Keratinocyte (primary cell): Measurements from ENCODE around the gene OXSR1. TPM values are rescaled to one million over a fixed set of nuclear protein-coding genes. Genes with fewer than 3 reads are reported as not detected.

Experiments used
- DNase-seq: peaks from one replicate; pipeline ENCODE4 v3.0.0-alpha.2; 2011; ENCODE audit warnings: low read depth, missing footprints, low spot score
- FAIRE-seq: peaks from 2 replicates; lab custom pipeline; 2011; peaks lifted over from hg19 to GRCh38; lab: Jason Lieb, UNC
- H2AFZ ChIP-seq: 2 replicates; pipeline ENCODE4 v1.6.0; 2012; ENCODE audit warnings: low read length, control low read depth, inconsistent platforms; ENCODE audit not compliant: control insufficient read depth
- H3K27ac ChIP-seq: 2 replicates; pipeline ENCODE4 v1.5.1; 2011; ENCODE audit warnings: low read length; ENCODE audit not compliant: control insufficient read depth, insufficient read depth
- H3K27me3 ChIP-seq: 3 replicates; pipeline ENCODE4 v1.6.0; 2011; ENCODE audit warnings: low read length; ENCODE audit not compliant: control insufficient read depth, insufficient read depth; ENCODE audit errors: extremely low read depth
- H3K36me3 ChIP-seq, 2 experiments: 2 replicates in 1 of 2; 3 replicates in 1 of 2; pipeline ENCODE4 v1.5.1; 2011; ENCODE audit warnings: low read length in 2 of 2, mild to moderate bottlenecking in 1 of 2; ENCODE audit not compliant: control insufficient read depth in 2 of 2, insufficient read depth in 2 of 2; ENCODE audit errors: extremely low read depth in 1 of 2
- H3K4me1 ChIP-seq: 3 replicates; pipeline ENCODE4 v1.5.1; 2011; ENCODE audit warnings: low read length; ENCODE audit not compliant: control insufficient read depth, insufficient read depth; ENCODE audit errors: extremely low read depth
- H3K4me2 ChIP-seq: 3 replicates; pipeline ENCODE4 v1.6.0; 2011; ENCODE audit warnings: low read depth, low read length; ENCODE audit not compliant: control insufficient read depth, insufficient read depth; ENCODE audit errors: extremely low read depth
- H3K4me3 ChIP-seq, 3 experiments: fragments of 200-600 bp in 1 of 3; sonication (generic) in 1 of 3; 2 replicates in 2 of 3; 3 replicates in 1 of 3; pipeline ENCODE4 v1.5.1; 2011 to 2016; ENCODE audit warnings: low read length in 3 of 3, mild to moderate bottlenecking in 3 of 3, control low read depth in 2 of 3, inconsistent platforms in 1 of 3, low read depth in 1 of 3, mixed read lengths in 1 of 3, mixed run types in 1 of 3, moderate library complexity in 1 of 3; ENCODE audit not compliant: control insufficient read depth in 2 of 3, insufficient read depth in 2 of 3; ENCODE audit errors: extremely low read depth in 1 of 3
- H3K79me2 ChIP-seq: 2 replicates; pipeline ENCODE4 v1.6.0; 2012; ENCODE audit warnings: low read length; ENCODE audit not compliant: control insufficient read depth, insufficient read depth
- H3K9ac ChIP-seq: 3 replicates; pipeline ENCODE4 v1.6.0; 2011; ENCODE audit warnings: low read length; ENCODE audit not compliant: control insufficient read depth, insufficient read depth; ENCODE audit errors: extremely low read depth
- H3K9me1 ChIP-seq: 3 replicates; pipeline ENCODE4 v1.6.0; 2011; ENCODE audit warnings: low read length; ENCODE audit not compliant: control insufficient read depth, insufficient read depth; ENCODE audit errors: extremely low read depth
- H3K9me3 ChIP-seq: 2 replicates; pipeline ENCODE4 v1.5.1; 2012; ENCODE audit warnings: low read depth, low read length; ENCODE audit not compliant: control insufficient read depth
- H4K20me1 ChIP-seq: 3 replicates; pipeline ENCODE4 v1.6.0; 2011; ENCODE audit warnings: low read length; ENCODE audit not compliant: control insufficient read depth, insufficient read depth; ENCODE audit errors: extremely low read depth
- CTCF ChIP-seq, 3 experiments: IDR thresholded peaks in 1 of 3; conservative IDR thresholded peaks in 1 of 3; optimal IDR thresholded peaks in 1 of 3; 2 replicates in 2 of 3; 3 replicates in 1 of 3; pipeline versions ENCODE3 to v1.5.1; 2011; ENCODE audit warnings: low read length in 3 of 3, mild to moderate bottlenecking in 3 of 3, moderate library complexity in 2 of 3, control low read depth in 1 of 3, inconsistent platforms in 1 of 3; ENCODE audit not compliant: insufficient read depth in 2 of 3; ENCODE audit errors: extremely low read depth in 1 of 3
- EZH2 ChIP-seq: IDR thresholded peaks from one replicate; pipeline ENCODE4 v1.6.1; 2012; ENCODE audit warnings: inconsistent platforms, mild to moderate bottlenecking, low read length, moderate library complexity
- dilution Hi-C: fragments of 300-500 bp; cut with MboI; formaldehyde crosslinking; loops from one replicate; pipeline ENCODE4 v1.7.0; 2020; ENCODE audit warnings: low sequenced_read_pairs; ENCODE audit not compliant: extremely low pct_ligation_motif_present
- polyA plus RNA-seq, 5 experiments: library from polyadenylated mRNA; depleted of rRNA in 3 of 5; stranded (reverse) in 3 of 5; stranded (forward) in 1 of 5; unstranded in 1 of 5; fragments of >200 nt; gene quantifications; 1 replicate in 1 of 5; 2 replicates in 3 of 5; 3 replicates in 1 of 5; pipeline versions ENCODE4 v1.2.1 to v1.2.3, GENCODE V29; 2011 to 2012; ENCODE audit warnings: missing spikeins in 2 of 5, low read depth in 1 of 5, low replicate concordance in 1 of 5

The OXSR1 gene
- polyA plus RNA-seq, 1 donor (not counting 4 experiments of a cell fraction or from before 2014, with no cell fraction given), result 77.0 TPM

- H3K27me3 ChIP-seq, result no peaks in the 10 kb centered on the region
- peaks cover 3 to 6% of the 10 kb centered on the region in 2 experiments for H3K36me3 ChIP-seq
- no peaks in the 10 kb centered on the region for H3K79me2 ChIP-seq
- H3K4me2 ChIP-seq, result no peak overlapping the region
- TF ChIP-seq EZH2 (no peak), CTCF (optimal IDR thresholded peaks at IDR 0.05 in 1 of 3, IDR thresholded peaks at IDR 0.05 in 1 of 3, conservative IDR thresholded peaks at IDR 0.05 in 1 of 3; ENCODE audit: extremely low read depth in 1 of 3, insufficient read depth in 2 of 3, low read length in 3 of 3) (no peak)
- FAIRE-seq (no peak), DNase-seq (no peak)
- no peaks in the 10 kb centered on the region for H3K9me1 ChIP-seq
- no peaks in the 10 kb centered on the region for H4K20me1 ChIP-seq
- H2AFZ ChIP-seq, result no peak overlapping the region
- H3K4me1 ChIP-seq, result no peaks in the 10 kb centered on the region
- H3K9ac ChIP-seq, result no peak overlapping the region
- H3K9me3 ChIP-seq, result no peaks in the 10 kb centered on the region
- dilution Hi-C loops, result no loop called here
- no peak overlapping the region for H3K4me3 ChIP-seq
- H3K27ac ChIP-seq, result no peak overlapping the region
These were observed 103.2 kb downstream of the OXSR1 start for GRCh38 chr3:38268522-38268921.

- no peak for TF ChIP-seq EZH2
- TF ChIP-seq CTCF (optimal IDR thresholded peaks at IDR 0.05 in 1 of 3, IDR thresholded peaks at IDR 0.05 in 1 of 3, conservative IDR thresholded peaks at IDR 0.05 in 1 of 3; ENCODE audit: extremely low read depth in 1 of 3, insufficient read depth in 2 of 3, low read length in 3 of 3), result no peak
- no peak overlapping the region for H3K27ac ChIP-seq
- FAIRE-seq, result no peak
- H3K4me1 ChIP-seq, result no peaks in the 10 kb centered on the region
- no peak overlapping the region for H3K4me3 ChIP-seq
- no peaks in the 10 kb centered on the region for H3K79me2 ChIP-seq
- H4K20me1 ChIP-seq, result no peaks in the 10 kb centered on the region
- DNase-seq, result no peak
- no peak overlapping the region for H3K4me2 ChIP-seq
- H3K9ac ChIP-seq, result no peak overlapping the region
- H2AFZ ChIP-seq, result no peak overlapping the region
- no peaks in the 10 kb centered on the region for H3K9me3 ChIP-seq
- dilution Hi-C loops, result no loop called here
- H3K27me3 ChIP-seq, result no peaks in the 10 kb centered on the region
- peaks cover 3 to 17% of the 10 kb centered on the region in 2 experiments for H3K36me3 ChIP-seq
- no peaks in the 10 kb centered on the region for H3K9me1 ChIP-seq
These were observed 105.3 kb downstream of the OXSR1 start for GRCh38 chr3:38270606-38271005.
